ENCODE results near the gene ALLC.

- TF ChIP-seq CTCF (IDR thresholded peaks at IDR 0.05) (no peak), POLR2A (IDR thresholded peaks at IDR 0.05) (no peak)
Observed at GRCh38 chr2:3628800-3629199, 29.2 kb upstream of the ALLC start.
